ENCODE data around the gene ABCF1. TPM values are rescaled to one million over a fixed set of nuclear protein-coding genes. Genes with fewer than 3 reads are reported as not detected.

The ABCF1 gene
- total and polyA plus RNA-seq, 9 of the 15 experiments (the other 6 are each of a cell fraction or from before 2014, with no cell fraction given) = 41.6 to 193 (median 102) TPM

- 0 out of 4 replicates have a peak, but pooled peaks of 1 of the 2 experiments have one; percentile 35 for TF ChIP-seq MLX (CRISPR knock-in tag; conservative IDR thresholded peaks at IDR 0.05)
- no peak for TF ChIP-seq ZNF277 (CRISPR knock-in tag; IDR thresholded peaks at IDR 0.05; ENCODE audit: borderline replicate concordance)
- TF ChIP-seq TSC22D4 (tag; IDR thresholded peaks at IDR 0.05) = no peak
- no peak for TF ChIP-seq NR1H2 (CRISPR knock-in tag; IDR thresholded peaks at IDR 0.05)
- TF ChIP-seq ETS1 (conservative IDR thresholded peaks at IDR 0.05; ENCODE audit: control insufficient read depth, low read depth, low read length) = peak; percentile 74
- TF ChIP-seq POLR2AphosphoS5 (IDR thresholded peaks at IDR 0.05; ENCODE audit: control insufficient read depth, insufficient read depth, low read depth, low read length) = peak; percentile 95
- TF ChIP-seq FOXP1 (CRISPR knock-in tag; IDR thresholded peaks at IDR 0.05) = peak; percentile 70; the same call in 1 of the 2 replicates
- TF ChIP-seq HOMEZ (CRISPR knock-in tag; IDR thresholded peaks at IDR 0.05) = 0 out of 2 replicates have a peak, but pooled peaks have one; percentile 15
- TF ChIP-seq NFE2 (IDR thresholded peaks at IDR 0.05; ENCODE audit: low read depth) = 0 out of 2 replicates have a peak, but pooled peaks have one; percentile 12
- peak; percentile 100 for TF ChIP-seq NKRF (IDR thresholded peaks at IDR 0.05; ENCODE audit: borderline replicate concordance)
- TF ChIP-seq POLR2H (tag; IDR thresholded peaks at IDR 0.05; ENCODE audit: low read depth) = no peak
- no peak for TF ChIP-seq PHF21A (IDR thresholded peaks at IDR 0.05; ENCODE audit: borderline replicate concordance, low read depth)
- no peak for TF ChIP-seq ZNF274 (IDR thresholded peaks at IDR 0.05; ENCODE audit: borderline replicate concordance, low read depth, low read length)
- no peak for TF ChIP-seq JUND (IDR thresholded peaks at IDR 0.05; ENCODE audit: borderline replicate concordance, low read depth, low read length)
- TF ChIP-seq JUND (tag; IDR thresholded peaks at IDR 0.05; ENCODE audit: borderline replicate concordance, low read depth, low read length) = peak; percentile 82; the same call in 2 of the 3 replicates
Observed at GRCh38 chr6:30617565-30618269, 46.5 kb downstream of the ABCF1 start, which contains the start of gene MRPS18B (continued).

Measured in K562 (cell line).